ENCODE results near the gene EIF2S2. TPM values are rescaled to one million over a fixed set of nuclear protein-coding genes. Genes with fewer than 3 reads are reported as not detected.

EIF2S2 gene
- total RNA-seq, 2 donors from 2014 or later = 106 to 144 TPM

DNA sequence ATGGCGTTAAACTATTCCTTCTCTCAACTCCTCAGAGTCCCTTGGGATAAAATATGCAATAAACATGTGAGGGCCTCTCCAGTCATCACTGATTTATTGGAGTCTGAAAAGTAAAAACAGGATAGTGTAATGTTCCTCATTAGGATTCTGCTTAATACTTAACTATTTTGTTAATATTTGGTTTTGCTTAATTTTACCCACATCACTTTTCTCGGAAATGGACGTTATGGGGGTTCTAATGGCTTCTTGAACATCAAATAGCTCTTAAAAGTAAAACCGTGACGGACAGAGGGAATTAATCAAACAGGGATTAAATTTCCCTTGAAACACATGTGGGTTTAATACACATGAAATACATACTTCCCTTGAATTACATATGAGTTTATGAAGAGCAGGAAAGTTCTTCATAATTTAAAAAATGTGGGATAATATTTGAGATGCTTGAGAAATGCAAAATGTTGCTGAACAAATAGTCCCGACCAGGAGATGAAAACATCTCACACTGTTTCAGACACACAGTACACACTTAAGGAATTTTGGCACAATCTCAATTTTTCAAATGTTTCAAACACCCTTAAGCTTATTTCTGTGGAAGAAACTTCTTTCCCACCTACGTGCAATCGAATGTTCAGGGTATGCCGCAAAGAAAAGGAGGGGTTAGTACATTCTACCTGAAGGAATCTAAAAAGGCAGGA is 38.4 kb upstream of the EIF2S2 start:
- Mint-ChIP-seq H3K9me3 (peaks cover 12% of the 10 kb centered on the region), H3K27me3 (ENCODE audit: insufficient read depth) (peaks cover 7% of the 10 kb centered on the region), H3K4me3 (no peak overlapping the region), H3K4me1 (peaks cover 57% of the 10 kb centered on the region), H3K27ac (no peak overlapping the region), H3K36me3 (ENCODE audit: low read depth) (no peaks in the 10 kb centered on the region)
- Histone ChIP-seq H3K27ac (ENCODE audit: low read depth, low read length) (no peak overlapping the region), H3K4me3 (ENCODE audit: low read length) (no peak overlapping the region), H3K9ac (ENCODE audit: extremely low read depth, low read length, poor library complexity, severe bottlenecking) (no peak overlapping the region), H3K9me3 (ENCODE audit: control insufficient read depth, low read length) (peaks cover 4% of the 10 kb centered on the region), H3K36me3 (ENCODE audit: control insufficient read depth, insufficient read depth, low read length) (no peaks in the 10 kb centered on the region), H3K27me3 (ENCODE audit: control insufficient read depth, insufficient read depth, low read length, poor library complexity, severe bottlenecking) (no peaks in the 10 kb centered on the region), H3K4me1 (ENCODE audit: control insufficient read depth, insufficient read depth, low read length) (peaks cover 10% of the 10 kb centered on the region)
- TF ChIP-seq, protein P1, sequence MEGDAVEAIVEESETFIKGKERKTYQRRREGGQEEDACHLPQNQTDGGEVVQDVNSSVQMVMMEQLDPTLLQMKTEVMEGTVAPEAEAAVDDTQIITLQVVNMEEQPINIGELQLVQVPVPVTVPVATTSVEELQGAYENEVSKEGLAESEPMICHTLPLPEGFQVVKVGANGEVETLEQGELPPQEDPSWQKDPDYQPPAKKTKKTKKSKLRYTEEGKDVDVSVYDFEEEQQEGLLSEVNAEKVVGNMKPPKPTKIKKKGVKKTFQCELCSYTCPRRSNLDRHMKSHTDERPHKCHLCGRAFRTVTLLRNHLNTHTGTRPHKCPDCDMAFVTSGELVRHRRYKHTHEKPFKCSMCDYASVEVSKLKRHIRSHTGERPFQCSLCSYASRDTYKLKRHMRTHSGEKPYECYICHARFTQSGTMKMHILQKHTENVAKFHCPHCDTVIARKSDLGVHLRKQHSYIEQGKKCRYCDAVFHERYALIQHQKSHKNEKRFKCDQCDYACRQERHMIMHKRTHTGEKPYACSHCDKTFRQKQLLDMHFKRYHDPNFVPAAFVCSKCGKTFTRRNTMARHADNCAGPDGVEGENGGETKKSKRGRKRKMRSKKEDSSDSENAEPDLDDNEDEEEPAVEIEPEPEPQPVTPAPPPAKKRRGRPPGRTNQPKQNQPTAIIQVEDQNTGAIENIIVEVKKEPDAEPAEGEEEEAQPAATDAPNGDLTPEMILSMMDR (conservative IDR thresholded peaks at IDR 0.05) = no peak
- DNase-seq = no peak
- WGBS, 2 experiments (ENCODE audit: insufficient coverage in 1 of 2, insufficient read length in 1 of 2) = 87 to 93% methylated on average over 8 to 9 of the region's 9 CpGs

DNA sequence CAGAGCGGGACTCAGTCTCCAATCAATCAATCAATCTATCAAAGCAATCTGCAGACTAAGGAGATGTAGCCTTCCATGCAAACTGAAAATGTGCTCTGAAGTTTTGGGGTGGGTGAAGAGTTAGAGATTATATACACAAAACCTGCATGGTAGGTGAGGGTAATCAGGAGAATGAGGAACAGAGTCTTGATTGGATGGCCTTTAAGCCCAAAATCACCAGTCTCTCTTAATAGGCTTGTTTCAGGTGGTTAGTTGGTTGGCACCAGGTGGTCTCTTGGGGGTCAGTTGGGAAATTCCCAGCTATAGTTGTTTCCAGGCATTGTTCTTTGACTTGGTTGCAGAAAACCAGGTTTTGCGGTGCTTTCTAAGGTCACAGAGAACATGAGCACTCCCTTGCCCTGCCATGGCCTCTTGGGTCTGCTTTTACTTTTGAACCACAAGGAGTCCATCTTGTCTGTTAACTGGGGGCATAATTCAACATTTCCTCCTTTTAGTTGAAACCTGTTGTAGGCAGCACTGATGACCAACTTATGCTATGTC is 33.3 kb upstream of the EIF2S2 start:
- Mint-ChIP-seq H3K4me1 (peaks cover 38% of the 10 kb centered on the region), H3K4me3 (no peak overlapping the region), H3K9me3 (no peaks in the 10 kb centered on the region), H3K27ac (no peak overlapping the region), H3K27me3 (ENCODE audit: insufficient read depth) (peaks cover 3% of the 10 kb centered on the region), H3K36me3 (ENCODE audit: low read depth) (no peaks in the 10 kb centered on the region)
- WGBS, 2 experiments (ENCODE audit: insufficient coverage in 1 of 2, insufficient read length in 1 of 2) = 94 to 96% methylated on average over 1 to 2 of the region's 2 CpGs
- no peak for DNase-seq
- Histone ChIP-seq H3K9me3 (ENCODE audit: control insufficient read depth, low read length) (no peaks in the 10 kb centered on the region), H3K36me3 (ENCODE audit: control insufficient read depth, insufficient read depth, low read length) (no peaks in the 10 kb centered on the region), H3K27ac (ENCODE audit: low read depth, low read length) (no peak overlapping the region), H3K27me3 (ENCODE audit: control insufficient read depth, insufficient read depth, low read length, poor library complexity, severe bottlenecking) (no peaks in the 10 kb centered on the region), H3K4me1 (ENCODE audit: control insufficient read depth, insufficient read depth, low read length) (peaks cover 6% of the 10 kb centered on the region), H3K4me3 (ENCODE audit: low read length) (no peak overlapping the region), H3K9ac (ENCODE audit: extremely low read depth, low read length, poor library complexity, severe bottlenecking) (no peak overlapping the region)
- TF ChIP-seq, protein P1 (conservative IDR thresholded peaks at IDR 0.05) = no peak

DNA sequence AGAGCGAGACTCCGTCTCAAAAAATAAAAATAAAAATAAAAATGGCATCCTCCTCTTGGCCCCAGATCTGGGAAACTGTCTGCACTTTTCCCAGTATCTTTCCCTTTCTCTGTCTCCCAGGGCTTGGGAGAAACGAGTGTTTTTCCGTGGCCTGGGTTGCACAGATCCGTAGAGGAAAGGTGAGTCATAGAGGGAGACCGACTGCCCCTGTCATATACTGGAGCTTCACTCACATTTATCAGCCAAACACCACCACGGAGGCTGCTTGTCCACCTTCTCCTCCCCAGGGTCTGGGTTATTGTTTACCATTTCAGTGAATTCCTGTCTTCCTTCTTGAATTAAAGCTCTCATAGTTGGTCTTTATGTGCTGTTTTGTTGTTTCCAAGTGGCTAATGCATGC is 31.9 kb upstream of the EIF2S2 start:
- Mint-ChIP-seq H3K27me3 (ENCODE audit: insufficient read depth) (peaks cover 1% of the 10 kb centered on the region), H3K4me3 (no peak overlapping the region), H3K4me1 (peaks cover 25% of the 10 kb centered on the region), H3K36me3 (ENCODE audit: low read depth) (no peaks in the 10 kb centered on the region), H3K27ac (no peak overlapping the region), H3K9me3 (no peaks in the 10 kb centered on the region)
- TF ChIP-seq, protein P1 (conservative IDR thresholded peaks at IDR 0.05) = no peak
- Histone ChIP-seq H3K4me1 (ENCODE audit: control insufficient read depth, insufficient read depth, low read length) (peaks cover 3% of the 10 kb centered on the region), H3K27me3 (ENCODE audit: control insufficient read depth, insufficient read depth, low read length, poor library complexity, severe bottlenecking) (no peaks in the 10 kb centered on the region), H3K27ac (ENCODE audit: low read depth, low read length) (no peak overlapping the region), H3K9me3 (ENCODE audit: control insufficient read depth, low read length) (no peaks in the 10 kb centered on the region), H3K4me3 (ENCODE audit: low read length) (no peak overlapping the region), H3K36me3 (ENCODE audit: control insufficient read depth, insufficient read depth, low read length) (no peaks in the 10 kb centered on the region), H3K9ac (ENCODE audit: extremely low read depth, low read length, poor library complexity, severe bottlenecking) (no peak overlapping the region)
- DNase-seq = no peak
- WGBS, 2 experiments (ENCODE audit: insufficient coverage in 1 of 2, insufficient read length in 1 of 2) = 93% methylated on average over 2 to 7 of the region's 7 CpGs

All from endodermal cell (in vitro differentiated cells).